Germinal center (tissue), 1 donor: ENCODE measurements around the gene USO1.
A peak's percentile ranks its signal among the peaks of the same experiment; 100 is the strongest.

Source experiments
- DNase-seq: peaks from one replicate; pipeline ENCODE4 v3.0.0; 2012; ENCODE audit warnings: mixed read lengths, low spot score

The USO1 gene

GRCh38 chr4:75844151-75844662 is 119.8 kb downstream of the USO1 start:
- no peak for DNase-seq

GRCh38 chr4:75845992-75846391 is 121.6 kb downstream of the USO1 start:
- no peak for DNase-seq

GRCh38 chr4:75848171-75848760 is 123.9 kb downstream of the USO1 start:
- DNase-seq, result peak; percentile 52

DNA sequence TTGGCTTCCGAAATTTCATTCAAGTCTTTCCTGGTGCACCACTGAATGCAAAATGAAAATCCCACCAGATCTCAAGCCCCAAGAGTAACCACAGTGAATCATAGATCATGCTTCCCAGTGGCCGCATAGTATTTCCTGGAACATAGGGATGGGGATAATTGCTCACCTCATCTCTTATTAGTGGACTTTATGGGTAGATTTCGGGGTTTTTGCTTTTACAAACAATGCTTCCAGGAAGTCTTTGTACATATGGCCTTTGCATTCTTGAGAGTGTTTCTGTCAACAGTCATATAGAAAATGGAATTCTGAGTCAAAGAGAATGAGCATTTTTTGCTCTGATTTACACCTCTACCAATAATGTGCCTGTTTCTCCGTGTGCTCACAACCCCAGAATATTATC is 124.5 kb downstream of the USO1 start:
- DNase-seq, result no peak

DNA sequence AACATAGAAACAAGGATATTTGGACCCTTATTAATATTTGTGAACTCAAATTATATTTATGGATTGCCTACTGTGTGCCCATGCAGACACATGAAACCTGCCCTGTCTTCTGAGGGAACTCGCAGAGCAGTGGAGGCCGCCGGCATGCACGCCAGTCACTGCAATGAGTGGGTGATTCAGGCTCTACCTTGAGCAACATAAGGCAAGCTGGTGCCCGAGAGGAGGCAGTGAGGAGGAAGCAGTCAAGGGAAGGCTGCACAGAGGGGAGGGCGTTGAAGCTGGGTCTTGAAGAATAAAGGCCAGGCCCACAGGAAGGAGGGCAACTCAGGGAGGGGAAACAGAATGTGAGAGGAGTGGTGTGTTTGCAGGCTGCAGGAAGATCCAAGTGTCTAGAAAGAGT is 125.1 kb downstream of the USO1 start:
- DNase-seq, result no peak

- no peak for DNase-seq
Observed at GRCh38 chr4:75858721-75859120, 134.3 kb downstream of the USO1 start.

DNA sequence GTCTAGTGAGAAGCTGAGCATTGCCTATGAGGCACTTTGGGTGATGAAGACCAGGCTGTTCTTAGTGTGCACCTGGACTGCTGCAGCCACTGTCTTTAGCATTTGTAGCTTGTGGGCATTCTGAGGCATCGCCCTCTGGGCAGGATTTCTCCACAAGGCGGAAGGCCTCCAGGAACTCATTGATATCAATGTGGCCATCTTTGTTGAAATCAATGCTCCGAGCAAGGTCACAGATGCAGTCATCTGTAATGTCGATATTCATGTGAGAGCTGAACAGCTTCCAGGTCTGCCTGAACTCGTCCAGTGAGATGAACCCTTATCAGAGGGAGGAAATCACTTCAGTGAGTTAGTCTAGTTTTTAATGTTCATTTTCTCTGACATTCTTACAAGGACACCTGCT is 136.2 kb downstream of the USO1 start:
- no peak for DNase-seq
